Esophagus squamous epithelium (tissue), 4 donors: ENCODE results near the gene LRRC26.

Experiments used
- CTCF ChIP-seq, 6 experiments: fragments of 450-650 bp in 4 of 6; fragments of 200-600 bp in 2 of 6; sonication (generic) in 2 of 6; IDR thresholded peaks; one replicate each; pipeline ENCODE4 v1.5.1; 2016 to 2019; ENCODE audit warnings: antibody characterized with exemption in 6 of 6, mild to moderate bottlenecking in 4 of 6, moderate library complexity in 4 of 6
- POLR2A ChIP-seq, 4 donors: fragments of 450-650 bp; IDR thresholded peaks; one replicate each; pipeline ENCODE4 v1.6.1; 2017; ENCODE audit warnings: antibody characterized with exemption in 4 of 4, mild to moderate bottlenecking in 4 of 4, moderate library complexity in 3 of 4

- TF ChIP-seq CTCF (IDR thresholded peaks at IDR 0.05) (no peak), POLR2A (IDR thresholded peaks at IDR 0.05) (no peak)
These were observed 3.3 kb upstream of the LRRC26 start for GRCh38 chr9:137172901-137173795.
